Parathyroid adenoma (tissue), 2 donors: ENCODE measurements around the gene CAST.

ENCODE experiments used
- H2AFZ ChIP-seq: fragments of 300-600 bp; sonication (generic); one replicate; pipeline ENCODE4 v1.7.0; 2017; ENCODE audit warnings: antibody characterized with exemption, mild to moderate bottlenecking
- H3K27ac ChIP-seq: fragments of 300-600 bp; sonication (generic); one replicate; pipeline ENCODE4 v1.7.0; 2017
- H3K27me3 ChIP-seq: fragments of 300-600 bp; sonication (generic); one replicate; pipeline ENCODE4 v1.7.0; 2017; ENCODE audit warnings: low read length; ENCODE audit not compliant: control insufficient read depth, insufficient read depth
- H3K36me3 ChIP-seq: fragments of 300-600 bp; sonication (generic); one replicate; pipeline ENCODE4 v1.7.0; 2017; ENCODE audit warnings: low read length; ENCODE audit not compliant: control insufficient read depth, insufficient read depth
- H3K4me1 ChIP-seq: fragments of 300-600 bp; sonication (generic); one replicate; pipeline ENCODE4 v1.7.0; 2017; ENCODE audit warnings: control low read depth
- H3K4me2 ChIP-seq: fragments of 300-600 bp; sonication (generic); one replicate; pipeline ENCODE4 v1.7.0; 2017; ENCODE audit warnings: low read length
- H3K4me3 ChIP-seq: fragments of 300-600 bp; sonication (generic); one replicate; pipeline ENCODE4 v1.7.0; 2017; ENCODE audit warnings: low read depth, low read length
- H3K79me2 ChIP-seq: fragments of 300-600 bp; sonication (generic); one replicate; pipeline ENCODE4 v1.7.0; 2017; ENCODE audit warnings: control low read depth
- H3K9ac ChIP-seq: fragments of 300-600 bp; sonication (generic); one replicate; pipeline ENCODE4 v1.7.0; 2017; ENCODE audit warnings: mild to moderate bottlenecking
- H3K9me3 ChIP-seq: fragments of 300-600 bp; sonication (generic); one replicate; pipeline ENCODE4 v1.7.0; 2017; ENCODE audit warnings: low read length; ENCODE audit not compliant: control insufficient read depth
- CTCF ChIP-seq: fragments of 300-600 bp; sonication (generic); IDR thresholded peaks from one replicate; pipeline ENCODE4 v1.7.0; 2017; ENCODE audit warnings: antibody characterized with exemption, mild to moderate bottlenecking
- donor health status: primary hyperparathyroidism.

Gene CAST

GRCh38 chr5:96703384-96703920 is 41.3 kb downstream of the CAST start:
- H3K36me3 ChIP-seq, result no peaks in the 10 kb centered on the region
- H3K27ac ChIP-seq, result peak overlapping the region; percentile 97
- peak overlapping the region; percentile 38 for H3K9ac ChIP-seq
- H3K9me3 ChIP-seq, result no peaks in the 10 kb centered on the region
- H3K4me3 ChIP-seq, result peak overlapping the region; percentile 99
- H3K27me3 ChIP-seq, result no peaks in the 10 kb centered on the region
- peak overlapping the region; percentile 95 for H2AFZ ChIP-seq
- peaks cover 36% of the 10 kb centered on the region for H3K79me2 ChIP-seq
- H3K4me1 ChIP-seq, result peaks cover 20% of the 10 kb centered on the region
- H3K4me2 ChIP-seq, result peak overlapping the region; percentile 97
- no peak for TF ChIP-seq CTCF

- H3K4me1 ChIP-seq, result peaks cover 23% of the 10 kb centered on the region
- H3K36me3 ChIP-seq, result no peaks in the 10 kb centered on the region
- peak overlapping the region; percentile 97 for H3K4me2 ChIP-seq
- H3K27me3 ChIP-seq, result no peaks in the 10 kb centered on the region
- no peaks in the 10 kb centered on the region for H3K9me3 ChIP-seq
- H3K27ac ChIP-seq, result peak overlapping the region; percentile 97
- H3K79me2 ChIP-seq, result peaks cover 40% of the 10 kb centered on the region
- H3K4me3 ChIP-seq, result peak overlapping the region; percentile 99
- no peak overlapping the region for H3K9ac ChIP-seq
- no peak for TF ChIP-seq CTCF
- H2AFZ ChIP-seq, result peak overlapping the region; percentile 95
Observed at GRCh38 chr5:96703995-96704394, 41.8 kb downstream of the CAST start.

GRCh38 chr5:96706433-96707111 is 44.4 kb downstream of the CAST start:
- Histone ChIP-seq H3K9ac (no peak overlapping the region), H2AFZ (no peak overlapping the region), H3K27me3 (no peaks in the 10 kb centered on the region), H3K27ac (no peak overlapping the region), H3K36me3 (no peaks in the 10 kb centered on the region), H3K9me3 (no peaks in the 10 kb centered on the region), H3K4me2 (no peak overlapping the region), H3K4me1 (peaks cover 24% of the 10 kb centered on the region), H3K4me3 (no peak overlapping the region), H3K79me2 (peaks cover 61% of the 10 kb centered on the region)
- no peak for TF ChIP-seq CTCF

GRCh38 chr5:96708600-96708999 is 46.4 kb downstream of the CAST start:
- H3K27ac ChIP-seq, result no peak overlapping the region
- H3K79me2 ChIP-seq, result peaks cover 71% of the 10 kb centered on the region
- H3K4me1 ChIP-seq, result peaks cover 23% of the 10 kb centered on the region

More at GRCh38 chr5:96708600-96708999, 46.4 kb downstream of the CAST start:
- Histone ChIP-seq H3K27me3 (no peaks in the 10 kb centered on the region), H2AFZ (no peak overlapping the region), H3K9ac (no peak overlapping the region), H3K36me3 (no peaks in the 10 kb centered on the region), H3K4me2 (no peak overlapping the region), H3K4me3 (no peak overlapping the region), H3K9me3 (no peaks in the 10 kb centered on the region)
- TF ChIP-seq CTCF, result no peak
